Fibroblast of peridontal ligament (primary cell): ENCODE measurements around the gene IFNLR1.

Source experiments
- DNase-seq: peaks from one replicate; pipeline ENCODE4 v3.0.0-alpha.2; 2010; ENCODE audit errors: extremely low read depth

The IFNLR1 gene

DNA sequence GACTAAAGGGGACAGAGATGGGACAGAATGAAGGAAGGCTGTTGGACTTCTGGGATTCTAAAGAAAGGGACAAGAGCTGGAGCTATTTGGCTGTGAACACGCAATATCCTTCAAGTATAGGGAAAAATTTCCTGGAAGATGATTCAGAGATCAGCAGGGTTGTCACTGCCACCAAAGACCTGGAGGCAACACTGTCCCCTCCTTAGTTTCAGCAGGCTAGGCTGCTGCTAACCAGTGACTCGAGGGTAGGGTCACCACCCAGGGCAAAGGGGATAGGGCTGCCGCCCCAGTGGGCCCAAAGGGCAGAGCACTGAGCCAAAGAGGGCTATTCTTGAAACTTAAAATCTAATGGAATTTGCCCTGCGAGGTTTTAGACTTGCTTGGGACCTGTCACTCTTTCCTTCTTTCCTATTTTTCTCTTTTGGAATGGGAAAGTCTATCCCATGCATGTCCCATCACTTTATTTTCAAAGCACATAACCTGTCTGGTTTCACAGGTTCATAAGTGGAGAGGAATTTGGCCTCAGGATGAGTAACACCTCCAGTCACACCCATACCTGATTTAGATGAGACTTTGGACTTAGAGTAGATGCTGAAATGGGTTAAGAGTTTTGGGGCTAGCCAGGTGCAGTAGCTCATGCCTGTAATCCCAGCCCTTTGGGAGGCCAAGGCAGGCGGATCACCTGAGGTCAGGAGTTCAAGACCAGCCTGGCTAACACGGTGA, 11.9 kb downstream of the IFNLR1 start:
- DNase-seq = no peak

DNA sequence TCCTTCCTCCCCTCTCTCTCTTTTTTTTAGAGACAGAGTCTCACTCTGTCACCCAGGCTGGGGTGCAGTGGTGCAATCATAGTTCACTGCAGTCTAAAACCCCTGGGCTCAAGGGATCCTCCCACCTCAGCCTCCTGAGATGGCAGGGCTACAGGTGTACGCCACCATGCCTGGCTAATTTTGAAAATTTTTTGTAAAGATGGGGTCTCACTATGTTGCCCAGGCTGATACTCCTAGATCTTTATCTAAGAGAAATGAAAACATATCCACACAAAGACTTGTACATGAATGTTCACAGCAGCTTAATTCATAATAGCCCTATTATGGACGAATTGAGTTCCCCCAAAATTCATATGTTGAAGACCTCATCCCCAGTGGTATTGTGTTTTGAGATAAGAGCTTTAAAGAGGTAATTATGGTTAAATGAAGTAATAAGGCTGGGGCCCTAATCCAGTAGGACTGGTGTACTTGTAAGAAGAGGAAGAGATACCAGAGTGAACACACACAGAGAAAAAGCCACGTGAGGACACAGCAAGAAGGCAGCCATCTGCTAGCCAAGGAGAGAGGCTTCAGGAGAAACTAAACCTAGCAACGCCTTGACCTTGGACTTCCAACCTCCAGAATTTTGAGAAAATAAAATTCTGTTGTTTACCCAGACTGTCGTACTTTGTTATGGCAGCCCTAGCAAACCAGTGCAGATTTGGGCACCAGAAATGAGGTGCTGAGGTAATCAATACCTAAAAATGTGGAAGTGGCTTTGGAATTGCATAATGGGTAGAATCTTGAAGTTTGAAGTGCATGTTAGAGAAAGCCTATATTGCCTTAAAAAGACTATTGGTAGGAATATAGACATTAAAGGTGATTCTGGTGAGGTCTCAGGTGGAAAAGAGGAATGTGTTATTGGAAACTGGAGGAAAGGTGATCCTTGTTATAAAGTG, 13.2 kb downstream of the IFNLR1 start:
- no peak for DNase-seq

DNA sequence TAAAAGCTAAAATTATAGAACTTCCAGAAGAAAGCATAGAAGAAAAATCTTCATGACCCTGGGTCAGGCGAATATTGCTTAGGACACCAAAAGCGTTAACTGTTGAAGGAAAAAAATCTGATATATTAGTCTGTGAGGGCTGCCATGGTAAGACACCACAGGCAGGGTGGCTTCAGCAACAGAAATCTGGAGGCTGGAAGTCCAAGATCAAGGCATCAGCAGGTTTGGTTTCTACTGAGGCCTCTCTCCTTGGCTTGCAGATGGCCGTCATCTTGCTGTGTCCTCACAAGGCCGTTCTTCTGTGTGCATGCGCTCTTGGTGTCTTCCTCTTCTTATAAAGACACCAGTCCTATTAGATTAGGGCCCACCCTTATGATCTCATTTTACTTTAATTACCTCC, 14.5 kb downstream of the IFNLR1 start:
- DNase-seq = no peak

DNA sequence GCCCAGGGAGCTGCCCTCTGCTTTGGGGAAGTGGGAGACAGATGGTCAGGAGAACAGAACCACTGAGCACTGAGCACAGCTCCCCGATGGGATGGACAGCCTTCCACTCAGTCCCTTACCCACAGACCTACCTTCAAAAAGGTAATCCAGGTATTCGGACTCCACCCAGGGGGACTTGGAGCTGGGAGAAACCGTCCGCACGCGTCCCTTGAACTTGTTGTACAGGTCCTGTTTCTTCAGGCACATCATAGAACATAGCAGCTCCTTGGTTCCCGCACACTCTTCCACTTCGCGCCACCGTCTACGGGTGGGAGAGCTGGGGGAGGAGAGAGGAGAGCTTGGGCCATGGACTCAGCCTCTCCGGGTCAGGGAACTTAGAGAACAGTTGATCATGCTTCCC, 17.8 kb downstream of the IFNLR1 start:
- no peak for DNase-seq

DNA sequence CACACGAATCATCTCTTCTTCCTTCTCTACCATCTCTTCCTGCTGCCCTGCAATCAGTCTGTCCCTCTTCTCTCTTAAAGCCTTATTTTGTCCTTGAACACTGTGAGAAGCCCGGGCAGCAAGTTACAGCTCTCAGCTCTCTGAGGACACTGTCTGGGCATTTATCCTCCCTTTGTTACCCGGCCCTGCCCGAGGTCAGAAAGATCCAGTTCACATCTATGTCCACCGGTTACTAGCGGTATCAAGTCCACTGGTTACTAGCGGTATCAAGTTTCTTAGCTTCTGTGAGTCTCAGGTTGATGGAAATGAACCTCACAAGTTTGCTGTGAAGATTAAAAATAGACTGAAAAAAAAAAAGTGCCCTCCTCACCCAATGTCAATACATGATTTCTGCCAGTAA, 18.8 kb downstream of the IFNLR1 start:
- no peak for DNase-seq

DNA sequence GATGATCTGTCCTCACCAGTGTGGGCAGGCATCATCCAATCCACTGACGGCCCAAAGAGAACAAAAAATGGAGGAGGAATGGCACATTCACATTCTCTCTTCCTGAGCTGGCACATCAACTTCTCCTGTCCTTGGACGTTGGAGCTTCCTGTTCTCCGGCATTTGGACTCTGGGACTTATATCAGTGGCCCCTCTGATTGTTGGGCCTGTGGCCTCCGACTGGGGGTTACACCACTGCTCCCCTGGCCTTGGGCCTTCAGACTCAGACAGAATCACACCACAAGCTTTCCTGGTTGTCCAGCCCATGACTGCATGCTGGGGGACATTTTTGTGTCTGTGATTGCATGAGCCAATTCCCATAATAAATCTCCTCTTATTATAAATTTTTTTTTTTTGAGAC, 20.1 kb downstream of the IFNLR1 start:
- DNase-seq = no peak

DNA sequence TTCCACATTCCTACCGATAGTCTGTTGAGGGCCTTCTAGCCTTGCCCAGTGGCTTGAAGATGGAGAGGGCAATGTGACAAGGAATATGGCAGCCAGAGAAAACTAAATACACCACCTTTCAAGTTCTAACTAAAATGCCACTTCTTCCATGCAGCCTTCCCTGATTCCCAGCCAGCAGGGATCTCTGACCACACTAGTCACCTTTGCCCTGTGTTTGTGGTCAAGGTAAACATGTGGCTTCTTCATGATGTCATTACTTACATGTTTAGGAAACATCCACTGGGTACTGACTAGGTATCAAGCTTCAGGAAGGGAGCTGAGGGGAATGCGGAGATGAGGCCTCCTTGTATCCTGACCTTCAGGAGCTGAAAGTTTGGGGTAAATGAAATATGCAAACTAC, 21.6 kb downstream of the IFNLR1 start:
- DNase-seq = no peak

DNA sequence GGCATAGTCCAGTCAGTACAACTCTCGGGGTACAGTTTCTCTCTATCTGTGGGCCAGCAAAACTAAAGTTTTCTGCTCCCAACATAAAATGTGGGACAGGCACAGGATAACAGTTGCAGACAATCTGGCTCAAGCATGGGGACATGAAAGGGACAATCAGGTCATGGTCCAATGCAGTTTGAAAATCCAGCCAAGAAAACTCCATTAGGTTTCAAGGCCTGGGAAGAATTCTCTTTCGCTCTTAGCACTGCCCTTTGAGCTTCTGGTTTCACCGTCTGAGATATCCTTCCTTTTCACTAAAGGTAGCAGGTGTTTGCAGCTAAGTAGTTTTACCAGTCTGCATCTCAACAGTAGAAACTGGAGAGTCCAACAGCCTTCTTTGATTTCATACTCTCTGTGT, 23.1 kb downstream of the IFNLR1 start:
- DNase-seq = no peak

DNA sequence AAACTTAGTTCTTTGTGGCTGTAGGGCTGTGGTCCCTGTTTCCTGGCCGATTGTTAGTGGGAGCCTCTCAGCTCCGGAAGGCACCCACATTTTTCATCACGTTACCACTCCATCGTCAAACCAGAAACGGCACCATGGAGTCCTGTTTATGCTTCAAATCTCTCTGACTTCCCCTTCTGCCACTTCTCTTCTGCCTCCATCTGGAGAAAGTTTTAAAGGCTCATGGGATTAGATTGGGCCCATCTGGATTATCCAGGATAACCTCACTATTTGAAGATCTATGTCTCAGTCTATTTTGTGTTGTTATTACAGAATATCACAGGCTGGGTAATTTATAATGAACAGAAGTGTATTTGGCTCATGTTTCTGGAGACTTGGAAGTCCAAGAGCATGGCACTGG, 24.9 kb downstream of the IFNLR1 start:
- DNase-seq = no peak

DNA sequence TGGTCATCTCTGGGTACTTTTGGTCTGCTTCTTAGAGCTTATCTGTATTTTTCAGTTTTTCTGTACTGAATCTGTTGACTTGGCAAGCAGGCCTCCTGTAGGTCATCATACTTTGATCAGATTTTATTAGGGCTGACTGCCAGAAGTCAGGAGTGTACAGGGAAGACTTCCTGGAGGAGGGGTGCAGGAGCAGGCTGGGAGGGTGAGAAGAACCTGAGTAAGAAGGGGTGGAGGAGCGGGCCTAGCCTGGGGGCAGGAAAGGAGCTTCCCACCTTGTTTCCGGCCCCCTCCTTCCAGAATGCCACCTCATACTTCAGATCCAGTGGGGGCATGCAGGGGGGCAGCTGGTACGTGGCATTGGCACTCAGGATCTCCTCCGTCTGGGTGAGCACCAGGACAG, 25.8 kb downstream of the IFNLR1 start:
- no peak for DNase-seq

DNA sequence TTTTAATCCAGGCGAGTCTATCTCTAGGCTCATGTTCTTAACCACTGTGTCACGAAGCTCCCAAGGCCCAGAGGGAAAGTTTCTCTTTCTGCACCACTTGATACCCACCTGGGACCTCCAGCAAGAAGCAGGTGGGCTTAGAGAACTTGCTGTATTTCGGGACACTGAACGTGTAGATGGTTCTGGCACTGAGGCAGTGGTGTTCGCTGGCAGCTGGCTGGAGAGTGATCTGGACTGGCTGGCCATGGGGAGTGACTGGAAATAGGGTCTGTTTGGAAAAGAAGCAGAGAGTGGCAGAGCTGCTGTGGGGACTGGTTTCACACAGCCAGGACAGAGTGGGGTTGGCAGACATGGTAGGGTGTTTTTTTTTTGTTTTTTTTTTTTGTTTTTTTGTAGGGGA, 27.7 kb downstream of the IFNLR1 start:
- DNase-seq = no peak

DNA sequence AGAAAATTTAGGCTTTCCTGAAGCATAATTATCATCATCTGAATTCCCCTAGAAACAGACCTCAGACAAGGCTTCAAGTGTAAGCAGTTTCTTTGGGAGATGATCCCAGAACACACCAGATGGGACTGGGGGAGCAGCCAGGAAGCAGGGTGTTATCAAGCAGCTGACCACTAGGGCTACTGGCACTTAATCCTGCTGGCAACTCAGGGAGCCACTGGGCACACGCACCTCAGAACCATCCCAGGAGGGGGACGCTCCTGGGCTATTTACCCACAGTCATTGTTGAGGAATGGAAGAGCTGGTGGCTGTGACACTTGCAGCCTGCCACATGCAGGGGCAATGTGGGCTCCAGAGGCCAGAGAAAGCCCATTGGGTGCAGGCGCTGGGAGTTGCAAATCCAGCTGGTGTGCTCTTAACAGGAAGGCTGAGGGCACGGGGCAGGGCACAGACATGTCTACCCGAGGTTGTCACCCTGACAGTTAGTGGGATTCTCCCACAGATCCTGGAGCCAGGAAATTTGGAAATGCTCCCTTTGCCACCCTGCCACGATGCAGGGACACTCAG, 29.1 kb downstream of the IFNLR1 start:
- DNase-seq = peak; percentile 3

DNA sequence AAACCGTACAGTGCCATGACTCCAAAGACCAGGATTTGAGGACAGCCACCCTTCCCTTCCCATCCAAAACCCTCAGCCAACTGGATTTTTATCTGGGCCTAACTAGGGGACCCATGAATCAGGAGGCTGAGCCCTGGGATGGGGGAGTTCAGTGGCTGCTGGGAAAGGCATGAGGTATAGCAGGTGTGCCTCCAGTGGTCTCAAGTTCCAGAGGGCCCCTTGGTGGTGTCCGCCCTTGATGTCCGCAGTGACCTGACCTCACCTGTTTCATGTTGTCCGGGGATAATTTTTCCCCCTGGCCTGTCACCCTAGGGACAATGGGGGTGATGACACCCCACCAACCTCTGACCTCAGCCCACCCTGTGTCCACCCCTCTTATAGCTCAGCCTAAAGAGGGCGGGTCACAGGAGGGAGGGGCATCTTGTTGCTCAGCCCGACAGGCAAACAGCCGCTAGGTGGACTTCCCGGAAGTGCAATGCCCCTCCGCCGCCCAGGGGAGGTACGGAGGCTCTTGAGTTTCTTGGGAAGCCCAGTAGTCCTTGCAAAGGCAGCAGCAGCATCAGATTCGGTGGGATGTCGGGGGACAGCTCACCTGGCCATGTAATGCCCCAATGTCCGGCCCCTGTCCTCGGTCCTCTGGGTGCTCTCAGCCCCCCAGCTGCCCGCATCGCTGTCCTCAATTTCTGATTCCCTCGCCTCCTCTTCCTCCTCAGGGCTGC, 30.4 kb downstream of the IFNLR1 start:
- DNase-seq = no peak

DNA sequence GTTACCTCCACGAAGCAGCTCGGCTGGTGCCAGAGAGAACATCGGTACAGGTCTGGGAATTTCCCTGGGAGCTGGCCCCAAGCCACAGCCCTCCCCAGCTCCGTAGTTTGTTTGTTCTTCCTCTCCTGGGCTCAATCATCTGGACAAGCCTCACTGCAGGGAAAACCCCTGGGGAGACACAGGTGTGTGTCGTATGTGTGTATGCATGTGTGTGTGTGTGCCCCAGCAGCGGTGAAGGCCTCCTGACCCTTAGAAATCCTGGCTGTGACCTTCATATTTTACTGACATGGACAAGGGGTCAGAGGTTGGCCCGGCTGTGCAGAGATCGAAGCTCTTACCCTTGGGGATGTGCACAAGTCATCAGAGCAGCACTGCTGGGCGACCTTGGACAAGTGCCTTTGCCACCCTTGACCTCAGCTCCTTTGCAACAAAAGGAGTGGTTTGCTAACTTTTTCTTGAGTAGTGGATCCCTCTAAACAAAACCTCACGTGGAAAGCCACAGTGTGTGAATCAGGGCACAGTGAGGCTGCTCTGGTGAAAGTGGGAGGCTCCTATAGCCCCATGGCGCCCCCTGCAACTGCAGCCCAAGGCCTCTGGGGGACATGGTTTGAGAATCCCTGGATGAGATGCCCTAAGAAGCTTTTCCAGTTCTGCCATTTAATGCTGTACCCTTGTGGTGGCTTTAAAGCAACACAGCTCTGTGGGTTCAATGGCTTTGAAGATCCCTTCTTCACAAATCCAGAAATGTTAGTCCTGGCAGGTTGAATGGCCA, 31.9 kb downstream of the IFNLR1 start:
- DNase-seq = no peak

DNA sequence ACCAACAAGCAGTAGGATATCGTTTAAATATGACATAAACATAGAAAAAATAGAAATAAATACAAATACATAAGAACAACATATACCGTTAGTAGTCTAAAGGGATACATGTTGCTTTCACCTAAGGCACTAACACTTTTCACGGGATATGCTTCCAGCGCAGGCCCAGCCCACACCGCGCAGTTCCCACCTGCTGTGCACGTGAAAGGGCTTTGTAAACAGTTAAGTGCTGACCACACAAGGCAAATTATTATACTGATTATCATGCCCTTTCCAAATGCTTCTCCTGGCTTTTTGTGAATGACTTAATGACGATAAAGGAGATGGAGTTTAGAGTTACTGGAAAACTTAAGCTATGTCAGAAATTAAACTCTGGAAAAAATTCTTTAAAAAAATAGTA, 32.9 kb downstream of the IFNLR1 start:
- DNase-seq = no peak

DNA sequence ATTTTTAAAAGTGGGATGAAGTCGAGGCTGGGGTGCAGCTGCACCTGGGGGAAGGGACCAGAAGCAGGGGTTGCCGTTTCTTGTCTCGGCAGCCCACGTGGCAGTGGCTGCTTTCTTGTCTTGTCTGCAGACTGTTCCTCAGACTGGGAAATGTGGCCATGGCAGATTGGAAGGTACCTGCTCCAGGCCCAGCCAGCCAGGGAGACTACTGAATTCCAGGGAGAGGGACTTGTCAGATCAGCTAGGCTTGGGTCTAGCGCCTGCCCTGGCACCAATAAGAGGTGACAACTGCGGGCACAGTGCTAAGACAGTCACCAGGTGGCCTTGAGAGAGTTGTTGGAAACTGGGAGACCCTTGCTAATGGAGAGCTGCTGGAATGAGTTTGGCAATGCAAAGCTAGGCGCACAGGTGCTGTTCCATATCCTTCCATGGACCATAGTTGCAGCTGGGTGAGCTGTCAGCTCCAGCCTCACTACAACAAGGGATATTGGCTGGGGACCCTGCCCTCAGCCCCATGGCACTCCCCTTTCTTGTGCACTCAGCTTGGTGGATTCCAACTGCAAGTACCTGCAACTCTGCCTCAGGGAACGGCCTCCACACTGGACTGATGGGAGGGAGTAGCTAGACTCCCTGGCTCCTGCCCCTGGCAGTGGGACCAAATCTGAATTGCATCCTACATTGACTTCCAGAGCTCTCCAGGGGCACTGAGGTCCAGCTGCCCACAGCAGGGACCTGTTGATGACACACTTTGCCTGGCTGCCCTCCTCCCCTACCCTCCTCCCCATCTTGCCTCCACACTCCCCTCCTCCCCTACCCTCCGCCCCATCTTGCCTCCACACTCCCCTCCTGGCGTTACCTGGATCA, 34.2 kb downstream of the IFNLR1 start:
- DNase-seq = no peak

DNA sequence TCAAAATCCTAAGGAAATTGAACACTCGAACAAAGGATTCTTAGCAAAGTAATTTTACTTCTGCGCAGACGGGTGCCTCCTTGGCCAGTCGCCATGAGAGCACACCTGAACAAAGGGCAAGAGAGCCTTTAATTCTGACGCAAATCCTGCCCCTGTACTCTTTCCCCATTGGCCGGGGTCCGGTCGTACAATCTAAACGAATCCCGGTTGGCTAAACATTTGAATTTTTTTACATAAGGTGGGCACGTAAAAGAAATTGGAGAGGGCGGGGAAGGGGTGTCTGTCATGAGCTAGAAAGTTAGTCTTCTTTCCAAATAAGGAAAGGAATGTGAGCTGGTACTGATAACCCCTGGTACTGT, 35.9 kb downstream of the IFNLR1 start:
- no peak for DNase-seq

DNA sequence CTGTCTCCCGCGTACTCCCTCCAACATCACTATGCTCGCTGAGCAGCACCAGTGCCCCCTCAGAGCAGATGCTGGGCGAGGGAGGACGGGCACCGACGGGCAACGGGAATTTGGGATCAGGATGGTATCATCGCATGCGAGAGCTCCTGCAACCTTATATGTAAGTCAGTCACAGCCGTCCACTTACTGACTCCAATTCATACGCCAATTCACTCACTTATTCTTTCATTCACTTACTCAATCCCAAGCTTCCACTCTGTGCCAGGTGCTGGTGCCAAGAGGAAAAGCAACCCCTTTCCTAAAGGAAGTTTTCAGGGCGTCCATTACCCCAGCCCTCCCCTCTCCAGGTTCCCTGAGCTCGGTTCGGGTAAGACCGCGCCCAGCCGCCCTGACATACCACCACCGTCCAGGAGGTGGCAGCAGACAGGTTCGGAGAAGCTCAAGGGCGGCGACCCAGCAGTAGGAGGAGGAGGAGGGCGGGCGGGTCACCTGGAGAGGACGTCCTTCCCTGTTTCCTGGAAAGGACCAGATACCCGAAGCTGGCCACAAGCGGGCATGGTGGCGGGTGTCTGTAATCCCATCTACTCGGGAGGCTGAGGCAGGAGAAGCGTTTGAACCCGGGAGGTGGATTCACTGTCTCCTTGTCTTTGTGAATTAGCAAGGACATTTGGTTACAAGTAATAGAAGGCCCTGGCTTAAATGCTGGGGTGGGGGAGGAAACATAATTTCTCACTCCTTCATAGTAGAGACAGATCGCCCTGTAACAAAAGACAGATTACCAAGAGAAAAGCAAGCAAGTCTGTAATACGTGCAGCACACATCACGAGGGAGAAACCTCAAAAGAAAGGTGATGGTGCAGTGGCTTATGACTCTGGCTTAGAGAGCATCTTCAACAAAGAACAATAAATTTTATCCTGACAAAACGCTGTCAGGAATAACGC, 36.6 kb downstream of the IFNLR1 start:
- DNase-seq = peak; percentile 67

DNA sequence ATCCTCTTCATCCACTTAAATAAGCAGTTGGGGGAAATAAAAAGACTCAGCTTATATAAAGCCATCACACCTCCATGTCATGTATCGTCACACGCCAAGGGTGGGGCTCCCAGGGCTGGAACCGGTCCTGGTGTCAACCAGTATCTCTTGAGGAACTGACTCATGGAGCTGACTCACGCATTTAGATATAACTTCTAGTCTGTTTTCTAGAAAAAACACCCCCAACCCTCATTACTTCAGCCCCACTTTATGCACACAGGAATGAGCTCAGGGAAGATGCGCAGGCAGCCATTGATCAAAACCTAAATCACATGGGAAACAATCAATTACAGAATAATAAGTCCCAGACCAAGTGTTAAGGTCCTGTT, 37.2 kb downstream of the IFNLR1 start:
- peak; percentile 17 for DNase-seq

DNA sequence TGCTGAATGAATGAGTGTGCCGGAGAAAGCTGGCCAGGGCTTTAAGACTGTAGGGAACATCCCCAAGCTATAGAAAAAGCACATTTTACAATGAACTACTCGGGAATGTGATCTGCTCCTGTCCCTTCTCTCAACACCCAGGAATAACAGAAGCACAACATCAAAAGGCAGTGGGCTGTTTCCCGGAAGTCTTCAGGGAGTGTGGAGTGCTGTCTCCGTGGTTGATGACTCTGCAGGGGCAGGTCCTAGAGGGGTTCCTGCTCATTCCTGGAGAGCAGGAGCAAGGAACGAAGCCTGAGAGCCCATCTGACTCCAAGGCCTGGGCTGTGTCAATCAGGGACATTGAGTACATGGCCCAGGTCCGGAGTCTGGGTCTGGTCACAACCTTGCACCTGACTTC, 39.3 kb downstream of the IFNLR1 start:
- no peak for DNase-seq
